ENCODE data around the gene LRRC8A.

DNA sequence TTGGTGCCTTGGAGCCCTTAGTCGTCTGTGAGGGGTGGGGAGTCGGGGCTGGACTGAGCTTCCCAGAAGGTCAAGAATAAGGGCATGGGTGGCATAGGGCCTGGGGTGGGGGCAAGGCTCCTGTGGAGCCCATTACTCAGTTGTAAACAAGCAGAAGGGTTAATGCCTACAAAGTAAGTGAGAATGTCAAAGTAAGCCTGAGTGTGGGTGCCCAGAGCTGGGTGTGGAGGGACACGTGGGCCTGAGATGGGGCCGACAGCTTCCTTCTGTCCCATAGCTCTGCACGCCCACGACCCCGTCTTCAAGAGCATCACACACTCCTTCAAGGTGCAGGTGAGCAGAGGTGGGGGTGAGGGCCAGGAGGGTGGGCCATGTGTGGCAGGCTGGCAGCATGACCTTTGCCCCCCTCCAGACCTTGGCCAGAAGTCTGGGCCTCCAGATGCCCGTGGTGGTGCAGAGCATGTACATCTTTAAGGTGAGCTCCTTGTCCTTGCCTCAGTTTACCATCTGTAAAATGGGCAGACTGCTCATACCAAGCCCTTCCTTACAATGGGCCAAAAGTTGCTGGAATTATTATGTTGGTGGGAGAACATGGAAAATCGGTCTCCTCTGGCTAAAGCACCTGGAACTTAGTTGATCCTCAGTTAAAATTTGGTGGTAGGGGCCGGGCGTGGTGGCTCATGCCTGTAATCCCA lies 54.4 kb downstream of the LRRC8A start:
- TF ChIP-seq, protein P1, sequence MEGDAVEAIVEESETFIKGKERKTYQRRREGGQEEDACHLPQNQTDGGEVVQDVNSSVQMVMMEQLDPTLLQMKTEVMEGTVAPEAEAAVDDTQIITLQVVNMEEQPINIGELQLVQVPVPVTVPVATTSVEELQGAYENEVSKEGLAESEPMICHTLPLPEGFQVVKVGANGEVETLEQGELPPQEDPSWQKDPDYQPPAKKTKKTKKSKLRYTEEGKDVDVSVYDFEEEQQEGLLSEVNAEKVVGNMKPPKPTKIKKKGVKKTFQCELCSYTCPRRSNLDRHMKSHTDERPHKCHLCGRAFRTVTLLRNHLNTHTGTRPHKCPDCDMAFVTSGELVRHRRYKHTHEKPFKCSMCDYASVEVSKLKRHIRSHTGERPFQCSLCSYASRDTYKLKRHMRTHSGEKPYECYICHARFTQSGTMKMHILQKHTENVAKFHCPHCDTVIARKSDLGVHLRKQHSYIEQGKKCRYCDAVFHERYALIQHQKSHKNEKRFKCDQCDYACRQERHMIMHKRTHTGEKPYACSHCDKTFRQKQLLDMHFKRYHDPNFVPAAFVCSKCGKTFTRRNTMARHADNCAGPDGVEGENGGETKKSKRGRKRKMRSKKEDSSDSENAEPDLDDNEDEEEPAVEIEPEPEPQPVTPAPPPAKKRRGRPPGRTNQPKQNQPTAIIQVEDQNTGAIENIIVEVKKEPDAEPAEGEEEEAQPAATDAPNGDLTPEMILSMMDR (IDR thresholded peaks at IDR 0.05; ENCODE audit: low read depth, low read length) = no peak
- TF ChIP-seq EZH2phosphoT487 (IDR thresholded peaks at IDR 0.05; ENCODE audit: low read depth) = no peak

Data from OCI-LY3 (cell line).